HG02973 (cell line): ENCODE data around the gene TCAP.

Source experiments
- ATAC-seq: cut with Tn5 transposase; IDR thresholded peaks from one replicate; pipeline ENCODE4 v1.9.1; 2021; ENCODE audit warnings: moderate library complexity; ENCODE audit not compliant: unreplicated experiment

The TCAP gene

DNA sequence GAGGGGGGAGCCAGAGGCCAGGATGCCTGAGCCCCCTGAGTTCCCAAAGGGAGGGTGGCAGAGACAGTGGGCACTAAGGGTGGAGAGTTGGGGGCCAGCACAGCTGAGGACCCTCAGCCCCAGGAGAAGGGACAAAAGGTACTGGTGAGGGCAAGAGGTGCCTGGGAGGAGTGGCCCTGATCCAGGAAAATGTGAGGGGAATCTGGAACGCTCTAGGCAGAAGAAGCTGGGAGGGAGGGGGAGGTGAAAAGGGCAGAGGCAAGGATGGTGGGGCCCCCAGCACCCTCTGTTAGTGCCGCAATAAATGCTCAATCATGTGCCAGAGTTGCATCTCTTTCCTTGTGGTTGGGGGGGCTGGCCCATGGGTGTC is 1.1 kb downstream of the TCAP start:
- no peak for ATAC-seq

DNA sequence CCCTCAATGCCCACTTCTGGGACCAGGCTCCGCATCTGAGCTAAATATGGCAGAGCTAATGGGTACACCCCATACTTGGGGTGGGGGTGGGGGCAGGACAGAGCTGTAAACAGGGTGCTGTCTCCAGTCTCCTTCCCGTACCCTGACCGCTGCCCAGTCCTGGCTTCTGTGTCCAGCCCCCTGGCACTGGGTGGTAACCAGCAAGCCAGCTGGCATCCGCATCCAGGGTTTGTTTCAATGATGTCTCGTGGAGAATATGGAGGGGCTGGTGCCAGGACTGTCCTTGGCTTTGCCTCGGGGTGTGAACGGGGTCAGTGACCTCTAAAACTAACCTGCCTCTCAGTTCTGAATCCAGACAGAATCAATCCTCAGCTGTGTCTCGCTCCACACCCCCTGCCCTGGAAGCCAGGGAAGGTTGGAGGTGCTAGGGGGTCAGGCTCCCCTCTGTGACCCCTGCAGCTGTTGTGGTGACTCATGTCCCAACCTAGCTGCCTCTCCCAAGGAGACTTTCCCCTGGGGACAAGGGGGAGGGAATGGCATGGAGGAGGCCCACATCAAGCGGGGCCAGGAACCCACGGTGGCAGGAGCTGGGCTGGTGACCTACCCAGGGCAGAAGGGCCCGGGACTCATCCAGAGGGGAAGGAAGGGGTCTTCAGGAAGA is 1.6 kb downstream of the TCAP start:
- no peak for ATAC-seq

DNA sequence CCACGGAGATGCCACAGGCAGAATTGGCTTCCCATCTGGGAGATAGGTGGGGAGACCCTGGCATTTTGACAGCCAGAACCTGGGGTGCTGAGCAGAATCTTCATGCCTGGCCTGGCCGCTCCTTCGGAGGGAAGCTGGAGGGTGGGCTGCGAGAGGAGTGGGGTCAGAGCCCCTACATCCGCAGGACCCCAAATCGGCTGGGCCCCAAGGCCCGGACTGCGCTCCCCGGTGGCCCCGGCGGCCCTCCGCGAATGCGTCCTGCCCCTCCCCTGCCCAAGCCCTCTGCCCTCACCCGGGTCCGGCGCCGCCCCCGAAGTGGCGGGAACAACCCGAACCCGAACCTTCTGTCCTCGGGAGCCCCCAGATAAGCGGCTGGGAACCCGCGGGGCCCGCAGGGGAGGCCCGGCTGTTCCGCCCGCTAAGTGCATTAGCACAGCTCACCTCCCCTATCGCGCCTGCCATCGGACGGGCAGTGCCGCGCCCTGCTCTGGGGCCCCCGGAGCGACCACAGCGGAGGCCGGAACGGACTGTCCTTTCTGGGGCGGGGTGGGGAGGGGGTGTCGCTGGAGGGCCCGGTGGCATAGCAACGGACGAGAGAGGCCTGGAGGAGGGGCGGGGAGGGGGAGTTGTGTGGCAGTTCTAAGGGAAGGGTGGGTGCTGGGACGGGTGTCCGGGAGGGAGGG is 2.3 kb downstream of the TCAP start:
- no peak for ATAC-seq

DNA sequence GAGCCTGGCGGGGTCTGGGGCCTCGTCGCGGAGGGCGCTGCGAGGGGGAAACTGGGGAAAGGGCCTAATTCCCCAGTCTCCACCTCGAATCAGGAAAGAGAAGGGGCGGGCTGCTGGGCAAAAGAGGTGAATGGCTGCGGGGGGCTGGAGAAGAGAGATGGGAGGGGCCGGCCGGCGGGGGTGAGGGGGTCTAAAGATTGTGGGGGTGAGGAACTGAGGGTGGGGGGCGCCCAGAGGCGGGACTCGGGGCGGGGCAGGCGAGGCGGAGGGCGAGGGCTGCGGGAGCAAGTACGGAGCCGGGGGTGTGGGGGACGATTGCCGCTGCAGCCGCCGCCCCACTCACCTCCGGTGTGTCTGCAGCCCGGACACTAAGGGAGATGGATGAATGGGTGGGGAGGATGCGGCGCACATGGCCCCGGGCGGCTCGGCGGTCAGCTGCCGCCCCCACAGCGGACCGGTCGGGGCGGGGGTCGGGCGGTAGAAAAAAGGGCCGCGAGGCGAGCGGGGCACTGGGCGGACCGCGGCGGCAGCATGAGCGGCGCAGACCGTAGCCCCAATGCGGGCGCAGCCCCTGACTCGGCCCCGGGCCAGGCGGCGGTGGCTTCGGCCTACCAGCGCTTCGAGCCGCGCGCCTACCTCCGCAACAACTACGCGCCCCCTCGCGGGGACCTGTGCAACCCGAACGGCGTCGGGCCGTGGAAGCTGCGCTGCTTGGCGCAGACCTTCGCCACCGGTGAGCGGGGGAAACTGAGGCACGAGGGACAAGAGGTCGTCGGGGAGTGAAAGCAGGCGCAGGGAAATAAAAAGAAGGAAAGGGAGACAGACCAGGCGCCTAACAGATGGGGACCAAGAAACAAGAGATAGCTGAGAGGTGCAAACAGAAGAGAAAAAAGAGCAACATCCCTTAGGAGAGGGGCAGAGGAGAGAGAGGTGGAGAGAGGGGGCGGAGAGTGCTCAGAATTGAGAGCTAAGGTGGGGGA is 3.1 kb downstream of the TCAP start, which contains the start of gene PNMT:
Gene PNMT, plus strand, starts transcription at position 509 of the 980 bp plus-strand sequence. Its CDS starts 23 bp downstream, at position 532.
- ATAC-seq: no peak

DNA sequence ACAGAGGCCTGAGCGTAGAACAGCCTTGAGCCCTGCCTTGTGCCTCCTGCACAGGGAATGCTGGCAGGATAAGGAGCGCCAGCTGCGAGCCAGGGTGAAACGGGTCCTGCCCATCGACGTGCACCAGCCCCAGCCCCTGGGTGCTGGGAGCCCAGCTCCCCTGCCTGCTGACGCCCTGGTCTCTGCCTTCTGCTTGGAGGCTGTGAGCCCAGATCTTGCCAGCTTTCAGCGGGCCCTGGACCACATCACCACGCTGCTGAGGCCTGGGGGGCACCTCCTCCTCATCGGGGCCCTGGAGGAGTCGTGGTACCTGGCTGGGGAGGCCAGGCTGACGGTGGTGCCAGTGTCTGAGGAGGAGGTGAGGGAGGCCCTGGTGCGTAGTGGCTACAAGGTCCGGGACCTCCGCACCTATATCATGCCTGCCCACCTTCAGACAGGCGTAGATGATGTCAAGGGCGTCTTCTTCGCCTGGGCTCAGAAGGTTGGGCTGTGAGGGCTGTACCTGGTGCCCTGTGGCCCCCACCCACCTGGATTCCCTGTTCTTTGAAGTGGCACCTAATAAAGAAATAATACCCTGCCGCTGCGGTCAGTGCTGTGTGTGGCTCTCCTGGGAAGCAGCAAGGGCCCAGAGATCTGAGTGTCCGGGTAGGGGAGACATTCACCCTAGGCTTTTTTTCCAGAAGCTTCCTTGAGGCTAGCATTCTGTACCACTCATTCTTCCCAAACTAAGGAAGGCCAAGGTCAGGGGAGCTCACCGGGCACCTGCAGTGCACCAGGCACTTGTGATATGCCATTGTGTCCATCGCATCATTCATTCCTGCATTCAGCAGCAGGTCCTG is 5.0 kb downstream of the TCAP start:
- ATAC-seq: no peak

DNA sequence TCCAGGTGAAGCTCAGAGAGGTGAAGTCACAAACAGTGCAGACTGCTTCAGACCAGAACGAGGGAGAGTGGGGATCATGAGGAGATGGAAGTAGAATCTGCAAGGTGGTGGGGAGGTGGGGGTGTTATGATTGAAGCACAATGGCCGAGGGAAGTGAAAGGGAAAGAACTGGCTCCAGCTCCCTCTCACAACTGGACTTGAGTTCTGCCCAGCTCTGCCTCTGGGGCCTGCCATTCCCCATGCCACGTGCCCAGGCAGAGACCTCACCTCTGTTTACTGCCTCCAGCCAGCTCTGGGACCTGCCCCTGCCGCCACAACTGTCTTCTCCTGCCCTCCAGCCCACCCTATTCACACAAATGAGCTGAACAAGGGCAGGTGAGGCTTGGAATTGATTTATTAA is 5.6 kb downstream of the TCAP start:
- no peak for ATAC-seq

DNA sequence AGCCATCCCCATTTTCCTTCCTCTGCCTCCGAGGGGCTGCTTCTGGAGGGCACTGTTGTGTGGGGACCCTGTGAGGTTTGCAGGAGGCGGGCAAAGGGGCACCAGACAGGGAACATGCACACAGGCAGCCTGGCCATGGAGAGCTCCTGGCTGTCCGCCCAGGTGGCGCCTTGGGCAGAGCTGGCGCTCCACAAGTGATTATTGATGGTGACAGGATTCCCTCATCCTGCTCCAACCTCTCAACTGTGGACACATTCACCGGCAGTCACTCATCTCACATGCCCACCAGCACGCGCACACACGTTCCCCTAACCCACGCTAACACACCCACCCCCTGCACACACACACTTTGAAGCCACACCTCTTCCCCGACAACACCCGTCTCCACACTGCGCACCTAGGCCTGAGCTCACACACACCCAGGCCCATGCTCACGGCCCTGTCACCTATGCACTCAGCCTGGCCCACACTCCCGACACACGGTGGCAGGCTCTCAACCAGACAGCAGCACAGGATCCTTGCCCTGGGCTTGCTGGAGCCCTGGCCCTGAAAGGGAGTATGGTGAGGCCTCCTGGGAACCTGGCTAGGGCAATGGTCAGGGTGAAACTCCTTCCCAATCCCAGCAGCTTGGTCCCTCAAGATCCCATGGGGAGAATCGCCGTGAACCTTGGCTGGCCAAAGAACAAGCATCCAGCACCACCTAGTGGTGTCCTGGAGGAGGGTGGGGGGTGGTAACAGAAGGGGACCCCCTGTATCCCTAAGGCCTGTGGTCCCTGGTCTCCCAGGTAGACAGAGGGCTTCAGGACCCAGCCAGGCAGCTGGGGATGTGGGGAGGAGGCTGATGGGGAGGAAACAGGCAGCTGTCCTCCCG is 6.7 kb downstream of the TCAP start:
- no peak for ATAC-seq

DNA sequence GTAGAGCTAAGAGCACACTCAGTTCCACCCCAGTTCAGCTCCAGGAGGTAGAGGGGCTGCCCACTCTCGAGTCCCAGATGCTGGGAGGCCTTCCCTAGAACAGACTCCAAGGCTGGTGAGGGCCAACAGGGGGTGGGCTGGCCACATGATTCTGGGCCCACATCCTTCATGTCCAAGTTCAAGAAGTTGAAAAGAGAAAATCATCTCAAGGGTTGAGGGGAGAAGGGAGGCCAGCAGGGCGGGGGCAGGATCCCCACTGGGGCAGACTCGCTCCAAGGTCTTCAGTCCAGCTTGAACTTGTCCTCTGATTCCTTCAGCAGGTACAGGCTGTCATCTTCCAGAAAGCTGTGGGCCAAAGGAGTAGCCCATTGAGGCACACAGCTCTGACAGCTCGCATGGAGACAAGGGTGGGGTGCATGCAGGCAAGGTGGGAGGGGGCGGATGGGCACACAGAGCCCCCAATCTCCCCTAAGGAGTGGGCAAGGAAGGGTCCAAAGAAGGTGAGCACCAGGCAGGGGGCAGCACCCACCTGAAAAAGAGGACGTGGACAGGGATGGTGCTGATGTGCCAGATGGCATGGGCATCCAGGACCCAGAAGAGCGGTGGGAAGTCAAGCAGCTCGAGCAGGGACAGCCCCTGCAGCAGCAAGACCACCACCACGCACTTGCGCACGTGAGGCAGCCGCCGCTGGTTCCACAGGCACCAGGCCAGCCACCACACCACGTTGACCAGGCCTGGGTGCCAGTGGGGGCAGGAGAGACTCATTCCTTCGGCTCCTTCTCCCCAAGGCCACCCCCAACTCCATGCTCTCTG is 7.6 kb downstream of the TCAP start:
- no peak for ATAC-seq

DNA sequence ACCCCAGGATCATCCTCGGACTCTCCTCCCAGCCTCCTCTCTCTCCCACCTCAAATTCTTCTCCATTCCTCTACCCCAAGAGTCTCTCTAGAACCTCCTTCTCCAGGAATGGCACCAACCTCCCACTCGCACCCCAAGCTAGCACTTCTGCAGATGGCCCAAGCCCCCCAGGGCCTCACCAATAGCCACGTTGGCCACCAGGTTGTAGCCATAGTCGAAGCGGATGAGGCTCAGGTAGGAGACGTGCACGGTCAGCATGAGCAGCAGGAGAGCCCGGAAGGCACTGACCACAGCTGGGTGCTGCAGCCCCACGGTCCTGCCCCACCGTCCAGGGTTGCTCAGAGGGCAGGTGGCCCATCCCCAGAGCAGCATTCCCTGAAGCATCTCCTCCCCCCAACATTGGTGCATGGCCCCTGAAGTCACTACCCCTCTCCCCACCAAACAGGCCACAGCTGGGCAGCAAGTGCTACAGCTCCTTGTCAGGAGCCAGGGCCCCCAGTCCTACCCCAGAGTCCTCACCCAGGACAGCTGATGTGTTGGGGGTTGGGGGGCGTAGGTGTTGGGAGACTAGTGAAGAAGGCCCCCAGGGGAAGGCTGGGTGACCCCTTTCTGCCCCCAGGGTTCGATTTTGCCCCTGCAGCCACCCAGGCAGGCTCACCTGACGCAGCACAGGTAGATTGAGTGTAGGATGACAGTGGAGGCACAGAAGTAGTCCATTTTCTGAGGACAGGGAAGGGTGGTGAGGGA is 8.4 kb downstream of the TCAP start:
- ATAC-seq: no peak

DNA sequence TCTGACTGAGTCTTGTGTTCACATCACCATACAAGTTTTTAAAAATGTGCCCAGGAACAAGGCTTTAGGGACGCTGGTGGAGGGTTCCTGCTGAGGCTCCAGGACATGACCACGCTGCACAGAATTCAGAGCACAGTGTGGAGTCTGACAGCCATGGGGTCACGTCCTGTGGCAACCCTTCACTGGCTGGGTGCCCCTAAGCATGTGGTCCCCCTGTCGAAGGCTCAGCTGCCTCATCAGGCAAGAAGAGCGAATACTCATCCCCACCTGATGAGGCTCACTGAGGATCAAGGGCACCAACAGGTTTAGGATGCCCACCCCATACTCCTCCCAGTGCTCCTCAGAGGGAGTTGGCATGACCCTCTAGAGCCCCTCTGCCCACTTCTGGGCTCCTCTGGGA is 9.0 kb downstream of the TCAP start:
- ATAC-seq: no peak

DNA sequence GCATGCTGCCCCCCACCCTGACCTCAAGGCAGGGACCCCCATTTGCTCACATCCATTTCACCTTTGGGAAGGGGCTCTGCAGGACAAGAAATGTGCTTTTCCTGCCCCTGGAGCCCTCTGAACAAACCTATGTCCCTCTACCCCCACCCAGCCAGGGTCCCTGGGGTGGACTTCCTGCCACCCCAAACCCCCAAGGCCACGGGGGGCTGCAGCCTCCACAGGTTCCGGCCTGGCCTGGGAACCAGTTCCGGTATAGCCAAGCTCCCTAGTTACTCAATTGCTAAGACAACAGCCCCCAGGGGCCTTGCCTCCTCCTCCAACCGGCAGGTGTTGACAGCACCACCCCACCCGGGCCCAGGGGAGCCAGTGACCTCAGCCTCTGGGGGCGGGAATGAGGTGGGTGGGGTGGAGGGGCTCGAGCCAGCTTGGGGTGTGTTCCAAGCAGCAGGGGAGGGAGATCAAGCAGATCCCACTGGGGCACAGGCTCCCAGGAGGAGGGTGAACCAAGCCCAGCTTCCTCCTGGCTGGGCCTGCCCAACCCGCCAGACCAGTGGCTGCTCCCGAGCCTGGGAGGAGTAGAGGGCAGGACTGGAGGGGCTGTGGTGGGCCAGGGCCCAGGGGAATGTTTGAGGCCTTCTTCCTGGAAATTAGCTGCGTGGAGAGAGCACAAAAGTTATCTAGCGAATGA is 9.7 kb downstream of the TCAP start:
- ATAC-seq: no peak

DNA sequence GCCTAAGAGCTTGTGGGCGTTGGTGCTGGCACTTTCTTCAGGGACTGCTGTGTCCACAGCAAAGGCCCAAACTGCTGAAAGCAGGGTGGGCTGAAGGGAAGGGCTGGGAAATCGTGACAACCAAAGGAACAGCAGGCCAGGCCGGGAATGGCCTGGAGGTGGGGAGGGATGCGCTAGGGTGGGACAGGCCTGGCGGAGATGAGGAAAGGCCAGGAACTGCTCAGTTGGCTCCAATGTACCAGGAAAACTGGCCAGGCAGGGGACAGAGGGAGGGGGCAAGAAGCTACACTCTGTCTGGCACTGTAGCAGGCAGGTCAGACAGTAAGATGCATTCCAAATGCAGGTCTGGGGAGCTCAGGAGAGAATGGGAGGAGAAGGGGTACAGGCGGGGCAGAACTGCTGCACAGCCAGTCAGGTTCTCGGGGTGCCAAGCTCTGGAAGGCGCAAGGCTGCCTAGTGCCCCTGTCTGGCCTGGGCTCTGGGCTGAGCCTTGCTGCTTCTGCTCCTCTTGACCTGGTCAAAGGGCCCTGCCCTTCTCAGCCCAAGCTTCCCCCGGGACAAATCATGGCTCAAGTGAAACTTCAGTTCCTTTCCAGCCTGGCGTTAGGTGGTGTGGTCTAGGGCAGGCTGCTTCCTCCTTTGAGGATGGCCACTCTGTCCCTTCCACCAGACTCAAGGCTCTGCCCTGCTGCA is 10.4 kb downstream of the TCAP start:
- ATAC-seq: no peak

DNA sequence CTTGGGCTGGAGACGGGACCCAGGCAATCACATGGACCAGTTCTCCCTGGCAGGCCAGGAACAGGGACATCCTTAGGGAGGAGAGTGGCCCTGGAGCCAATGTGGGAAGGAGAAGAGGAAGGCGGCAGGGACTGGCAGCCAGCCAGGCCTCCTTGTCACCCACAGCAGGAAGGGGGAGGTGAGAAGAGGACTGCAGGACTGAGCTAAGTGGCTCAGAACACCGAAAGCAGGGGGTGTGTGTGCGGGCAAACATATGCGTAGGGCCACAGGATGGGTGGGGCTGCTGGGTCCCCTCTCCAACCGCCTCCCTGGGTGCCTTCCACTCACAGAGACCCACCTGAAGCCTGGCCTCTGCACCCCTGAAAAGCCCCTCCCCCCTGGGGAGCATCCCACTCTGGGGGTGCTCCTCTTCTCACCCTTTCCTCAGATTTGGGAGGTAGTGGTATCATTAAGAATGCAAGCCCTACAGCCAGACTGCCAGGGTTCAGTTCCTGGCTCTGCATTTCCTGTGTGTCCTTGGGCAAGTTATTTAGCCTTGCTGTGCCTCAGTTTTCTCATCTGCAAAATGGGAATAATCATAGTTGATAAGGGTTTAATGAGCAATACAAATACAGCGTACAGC is 11.2 kb downstream of the TCAP start:
- ATAC-seq: no peak

DNA sequence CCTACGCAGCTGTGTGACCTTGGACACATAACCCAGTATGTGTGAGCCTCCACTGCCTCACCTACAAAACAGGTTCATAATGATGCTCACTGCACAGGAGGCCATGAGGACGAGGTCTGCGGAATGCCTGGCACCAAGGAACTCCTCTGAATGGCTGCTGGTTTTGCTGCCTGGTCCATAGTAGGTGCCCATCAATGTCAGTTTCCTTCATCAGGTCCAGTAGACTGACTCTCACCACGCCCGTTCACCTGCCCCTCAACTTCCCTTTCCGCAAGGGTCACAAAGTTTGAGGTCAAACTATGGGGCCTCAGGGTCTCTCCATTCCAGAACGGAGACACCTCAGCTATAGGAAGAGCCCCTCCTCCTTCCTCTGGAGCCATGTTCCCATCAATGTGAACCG is 11.9 kb downstream of the TCAP start:
- no peak for ATAC-seq

DNA sequence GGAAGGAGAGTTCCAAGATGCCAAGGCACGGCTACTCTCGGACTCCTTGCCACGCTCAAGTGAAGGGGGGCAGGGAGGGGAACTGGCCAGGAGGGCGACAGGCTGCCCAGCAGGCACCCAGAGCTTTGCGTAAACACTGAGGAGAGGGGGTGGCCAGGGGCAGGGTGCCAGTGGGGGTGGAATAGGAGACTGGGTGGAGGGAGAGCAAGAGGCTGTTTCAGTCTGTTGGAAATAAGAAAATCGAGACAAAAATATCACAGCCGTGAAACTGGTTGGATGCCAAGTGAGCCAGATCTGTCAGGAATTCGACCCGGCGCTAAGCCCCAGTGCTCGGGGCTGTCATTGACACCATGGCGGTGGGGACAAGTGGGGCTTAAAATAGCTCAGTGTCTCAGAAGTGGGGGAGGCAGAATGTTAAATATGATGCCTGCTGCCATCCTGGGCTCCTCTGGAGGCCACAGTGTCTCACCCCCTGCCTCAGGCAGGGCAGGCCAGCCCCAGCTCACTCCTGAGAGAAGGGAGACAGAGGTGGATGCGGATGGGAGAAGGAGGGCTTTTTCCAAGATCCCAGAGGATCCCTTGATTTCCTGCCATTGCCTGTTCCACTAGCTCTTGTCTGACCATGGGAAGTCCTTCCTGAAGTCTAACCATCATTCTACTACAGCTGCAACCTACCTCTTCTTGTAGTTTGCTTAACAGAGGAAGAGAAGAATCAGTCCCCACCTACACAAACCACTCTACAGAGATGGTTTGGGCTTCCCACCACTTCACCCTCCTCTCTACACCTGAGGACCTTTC is 12.6 kb downstream of the TCAP start:
- ATAC-seq: no peak
